22Rv1 (cell line): ENCODE data around the gene LRRC17.

Source experiments
- H3K27ac ChIP-seq: fragments of 450-650 bp; 2 replicates; pipeline ENCODE4 v1.5.1; 2017
- CTCF ChIP-seq: fragments of 450-650 bp; IDR thresholded peaks from 2 replicates; pipeline ENCODE4 v1.5.1; 2017; ENCODE audit warnings: mild to moderate bottlenecking
- ZFX ChIP-seq: fragments of 450-650 bp; IDR thresholded peaks from 2 replicates; pipeline ENCODE4 v1.6.1; 2017; ENCODE audit warnings: antibody characterized with exemption, borderline replicate concordance

Gene LRRC17

GRCh38 chr7:102912742-102913141 lies at the start of gene LRRC17:
TSS of gene LRRC17 (plus strand) at chr7:102913000. CDS start at chr7:102933914, 20,914 bp downstream.
- no peak within 1 kb of the TSS for H3K27ac ChIP-seq
- TF ChIP-seq ZFX (no peak), CTCF (no peak)

- no peak for TF ChIP-seq CTCF
- no peak for TF ChIP-seq ZFX
- H3K27ac ChIP-seq, result no peak overlapping the region
Measured at GRCh38 chr7:102864958-102865357, 47.8 kb upstream of the LRRC17 start.

GRCh38 chr7:102866535-102867215 lies 46.1 kb upstream of the LRRC17 start:
- H3K27ac ChIP-seq, result no peak overlapping the region
- TF ChIP-seq CTCF (no peak), ZFX (no peak)

- TF ChIP-seq CTCF (no peak), ZFX (no peak)
- H3K27ac ChIP-seq, result no peak overlapping the region
Measured at GRCh38 chr7:102869195-102869594, 43.6 kb upstream of the LRRC17 start.

GRCh38 chr7:102872460-102872859 lies 40.3 kb upstream of the LRRC17 start:
- TF ChIP-seq ZFX (no peak), CTCF (no peak)
- no peak overlapping the region for H3K27ac ChIP-seq

GRCh38 chr7:102873470-102874165 lies 39.2 kb upstream of the LRRC17 start:
- H3K27ac ChIP-seq, result no peak overlapping the region
- TF ChIP-seq ZFX (no peak), CTCF (no peak)

GRCh38 chr7:102874166-102874829 lies 38.5 kb upstream of the LRRC17 start:
- no peak overlapping the region for H3K27ac ChIP-seq
- no peak for TF ChIP-seq CTCF
- no peak for TF ChIP-seq ZFX
